Stimulated activated CD4-positive, alpha-beta T cell treated with anti-CD3 and anti-CD28 coated beads, Interleukin-1b, Interleukin-23, amount 100 ng/mL, for 4 hours (primary cell): Measurements from ENCODE around the gene TEX2.

Experiments
- DNase-seq, 2 donors: peaks; one replicate each; pipeline ENCODE4 v3.0.0-alpha.2; 2020; ENCODE audit warnings: low read depth in 2 of 2

Gene TEX2

GRCh38 chr17:64269687-64270649 is 6.9 kb upstream of the TEX2 start:
- no peak for DNase-seq

GRCh38 chr17:64264891-64265290 is 1.8 kb upstream of the TEX2 start:
- no peak for DNase-seq

DNA sequence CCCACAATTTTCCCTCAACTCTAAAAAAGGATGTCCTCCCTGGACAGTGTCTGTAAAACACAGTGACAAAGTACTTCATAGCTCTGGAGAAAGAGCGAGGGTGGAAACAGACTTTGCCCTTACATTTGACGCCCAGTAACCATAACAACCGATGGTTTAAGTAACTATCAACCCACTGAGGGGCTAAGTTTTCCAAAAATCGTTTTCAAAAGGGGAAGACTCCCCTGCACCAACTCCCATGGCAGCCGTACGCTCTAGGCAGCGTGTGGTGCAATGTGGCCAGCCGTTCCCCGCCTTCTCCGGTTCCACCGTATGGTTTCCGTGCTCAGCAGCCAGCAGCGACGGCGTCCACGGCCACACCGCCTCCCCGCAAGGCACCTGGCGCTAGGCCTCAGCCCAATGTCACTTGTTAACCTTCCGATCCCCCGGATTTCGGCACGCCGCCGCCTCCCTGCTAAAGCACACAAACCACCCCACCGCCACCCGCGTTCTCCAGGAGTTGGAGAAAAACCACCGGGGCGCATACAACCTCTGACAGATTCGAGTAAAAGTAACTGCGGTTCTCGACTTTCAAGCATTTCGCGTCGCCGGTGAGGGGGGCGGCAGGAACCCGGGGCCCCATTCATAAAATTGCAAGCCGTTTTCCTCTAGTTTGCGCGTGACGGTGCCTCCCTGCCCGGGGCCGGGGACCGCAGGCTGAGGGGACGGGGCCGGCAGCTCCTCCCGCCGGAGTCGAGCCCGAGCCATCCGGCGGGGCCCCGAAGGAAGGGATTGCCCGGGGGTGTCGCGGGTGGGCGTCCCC is 661 bp downstream of the TEX2 start:
- peak; percentile 41 to 48 for DNase-seq

- no peak for DNase-seq
These were observed 1.5 kb downstream of the TEX2 start for GRCh38 chr17:64261417-64262145.

DNA sequence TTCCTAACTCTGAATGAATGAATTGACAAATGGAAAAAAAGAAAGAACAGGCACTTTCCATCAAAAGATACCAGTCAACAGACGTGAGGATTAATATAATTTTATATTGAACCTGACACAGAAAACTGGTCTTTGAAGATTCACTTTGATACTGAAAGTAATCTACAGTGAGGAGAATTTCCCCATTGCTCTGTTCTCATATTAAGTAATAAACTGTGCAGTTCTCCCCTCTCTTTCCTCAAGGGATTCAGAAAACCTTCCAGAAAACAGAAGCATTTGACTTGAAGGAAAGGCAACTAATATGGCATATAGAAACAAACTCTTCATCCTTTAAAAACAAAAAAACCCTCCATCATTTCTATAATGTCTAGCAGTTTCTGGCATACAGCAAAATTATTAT is 2.2 kb downstream of the TEX2 start:
- DNase-seq = no peak

DNA sequence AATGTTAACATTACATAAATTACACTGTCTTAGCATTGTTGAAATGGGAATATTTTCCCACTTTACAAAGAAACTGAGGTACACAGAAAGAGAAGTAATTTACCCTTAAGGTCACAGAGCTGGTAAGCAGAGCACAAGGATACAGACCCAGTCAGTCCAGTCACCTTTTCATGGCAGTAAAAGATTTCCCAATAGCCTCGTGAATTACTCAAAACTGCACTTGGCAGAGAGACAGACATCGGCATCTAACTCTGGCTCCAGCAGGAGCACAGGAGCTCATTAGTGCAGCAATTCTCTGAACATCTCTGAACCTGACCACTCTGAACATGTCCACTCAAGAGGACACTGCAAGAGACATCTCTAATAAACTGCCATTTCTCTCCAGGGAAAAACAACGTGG is 3.1 kb downstream of the TEX2 start:
- no peak for DNase-seq

DNA sequence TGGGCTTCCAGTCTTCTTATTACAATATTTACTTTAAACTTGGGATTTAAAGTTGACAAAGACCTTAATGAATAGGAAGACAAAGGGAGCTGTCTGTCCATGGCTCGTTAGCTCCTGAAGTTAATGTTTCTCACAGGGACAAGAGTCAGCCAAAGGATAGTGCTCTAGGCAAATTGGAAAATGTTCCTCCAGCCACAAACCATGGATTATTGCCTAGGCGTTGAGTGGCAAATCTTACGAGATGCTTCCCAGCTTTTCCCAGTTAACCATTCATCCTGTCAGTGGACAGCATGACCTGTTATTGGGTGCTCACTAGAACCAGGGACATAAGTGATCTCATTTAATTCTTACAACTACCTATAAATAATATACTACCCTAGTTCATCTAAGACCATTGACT is 3.6 kb downstream of the TEX2 start:
- no peak for DNase-seq

- no peak for DNase-seq
These were observed 5.9 kb downstream of the TEX2 start for GRCh38 chr17:64256913-64257807.

DNA sequence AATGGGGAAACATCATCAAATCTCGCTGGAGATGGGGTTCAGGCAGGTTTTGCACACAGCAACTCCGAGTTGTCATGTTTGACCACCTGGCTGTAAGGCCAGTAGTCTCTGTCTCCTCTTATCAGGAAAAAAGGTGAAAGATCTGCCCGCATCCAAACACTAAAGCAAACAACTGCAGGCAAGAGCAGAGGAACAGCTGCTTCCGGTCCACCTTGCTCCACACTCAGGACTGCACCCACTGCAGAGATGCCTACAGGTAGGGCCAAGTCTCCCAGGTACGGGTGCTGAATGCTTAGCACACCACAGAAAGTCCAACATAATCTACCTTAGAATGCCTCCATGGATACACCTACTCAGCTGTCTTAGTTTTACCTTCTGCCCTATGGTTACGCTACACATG is 7.3 kb downstream of the TEX2 start:
- DNase-seq = no peak

GRCh38 chr17:64254755-64255154 is 8.3 kb downstream of the TEX2 start:
- no peak for DNase-seq

- no peak for DNase-seq
These were observed 9.6 kb downstream of the TEX2 start for GRCh38 chr17:64253470-64253869.

DNA sequence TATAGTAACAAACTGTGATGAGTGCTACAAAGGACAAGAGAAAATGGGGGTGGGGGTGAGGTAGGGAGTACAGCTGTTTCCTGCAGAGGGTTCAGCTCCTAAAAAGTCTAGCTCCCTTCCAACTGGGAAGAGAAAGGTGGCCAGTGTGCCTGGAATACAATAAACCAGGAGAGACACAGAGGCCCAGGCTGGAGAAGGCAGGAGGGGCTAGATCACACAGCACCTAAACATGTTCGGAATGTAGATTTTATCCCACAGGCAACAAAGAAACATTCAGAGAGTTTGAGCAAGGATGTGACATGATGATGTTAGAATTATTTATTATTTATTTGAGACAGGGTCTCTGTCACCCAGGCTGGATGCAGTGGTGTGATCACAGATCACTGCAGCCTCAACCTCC is 10.2 kb downstream of the TEX2 start:
- DNase-seq = no peak

DNA sequence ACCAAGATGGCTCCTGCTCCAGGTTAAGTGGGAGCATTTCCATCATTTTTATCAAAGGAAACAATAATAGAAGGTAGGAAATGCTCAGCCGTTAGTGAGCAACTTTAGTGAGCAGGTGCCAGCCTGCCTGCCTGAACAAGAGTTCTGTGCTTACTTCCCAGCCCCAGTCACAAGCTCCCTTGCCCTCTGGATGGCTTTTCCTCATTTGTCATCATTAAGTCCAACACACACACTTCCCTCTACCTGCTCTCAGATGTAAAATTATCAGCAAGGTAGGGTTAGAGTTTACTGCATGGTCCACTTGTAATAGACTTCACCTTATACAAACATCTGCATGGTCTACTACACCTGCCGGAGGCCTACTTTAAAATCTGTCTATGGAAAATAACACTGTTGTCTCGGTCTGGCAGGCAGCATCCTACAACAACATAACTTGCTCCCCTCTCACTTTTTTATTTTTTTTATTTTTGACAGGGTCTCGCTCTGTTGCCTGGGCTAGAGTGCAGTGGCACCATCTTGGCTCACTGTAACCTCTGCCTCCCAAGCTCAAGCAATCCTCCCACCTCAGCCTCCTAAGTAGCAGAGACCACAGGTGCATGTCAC is 12.7 kb downstream of the TEX2 start:
- DNase-seq = no peak

GRCh38 chr17:64247836-64248235 is 15.2 kb downstream of the TEX2 start:
- DNase-seq = no peak

GRCh38 chr17:64245218-64246145 is 17.6 kb downstream of the TEX2 start:
- DNase-seq = no peak

GRCh38 chr17:64244165-64244564 is 18.9 kb downstream of the TEX2 start:
- DNase-seq = no peak

DNA sequence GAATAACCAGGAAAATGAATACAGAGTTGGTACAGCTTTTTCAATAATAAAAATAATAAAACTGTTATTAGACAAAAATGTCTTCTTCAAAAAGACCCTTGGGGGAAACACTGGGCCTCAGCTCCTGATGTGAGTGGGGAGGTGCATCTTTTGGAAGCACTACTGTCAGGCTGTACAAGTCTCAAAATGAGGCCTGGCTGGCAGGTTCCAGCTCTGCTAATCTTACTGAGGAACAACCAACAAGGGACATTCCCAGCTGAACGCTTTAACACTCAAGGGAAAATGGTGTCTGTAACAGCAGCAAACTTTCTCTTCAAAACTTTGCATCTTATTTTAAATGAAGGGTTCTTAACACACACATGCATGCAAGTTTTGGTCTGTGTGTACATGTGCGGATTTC is 19.7 kb downstream of the TEX2 start:
- no peak for DNase-seq

GRCh38 chr17:64242633-64243032 is 20.4 kb downstream of the TEX2 start:
- DNase-seq = no peak

DNA sequence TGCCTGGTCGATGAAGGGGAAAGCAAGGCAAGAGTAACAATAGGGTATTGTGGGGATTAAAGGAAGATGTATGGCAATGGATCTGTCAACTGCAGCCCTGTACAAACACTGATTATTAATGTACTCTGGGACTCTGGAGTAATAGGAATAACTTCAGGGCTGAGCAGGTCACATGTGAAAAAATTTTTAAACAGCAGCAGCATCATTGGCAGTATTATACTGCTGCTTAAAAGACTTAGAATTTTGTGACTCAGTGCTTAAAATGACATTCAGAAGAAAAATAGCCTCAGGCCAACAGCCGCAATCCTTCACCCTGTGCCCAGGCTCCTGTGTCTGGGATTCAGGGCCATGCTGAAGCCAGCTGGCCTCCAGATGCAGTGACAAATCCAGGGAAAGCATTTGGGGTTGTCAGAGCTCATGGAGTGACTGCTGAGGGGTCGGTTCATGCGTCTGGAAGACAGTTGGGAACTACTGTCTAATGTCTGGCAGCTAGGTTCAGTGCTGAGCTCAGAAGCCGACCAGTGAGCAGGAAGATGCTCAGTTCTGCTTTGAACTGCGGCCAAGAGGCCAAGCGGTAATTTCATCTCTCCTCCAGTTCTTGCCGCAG is 22.2 kb downstream of the TEX2 start:
- DNase-seq = no peak
